HG03045 (cell line): ENCODE results near the gene AFG1L.

Experiments
- ATAC-seq: cut with Tn5 transposase; IDR thresholded peaks from one replicate; pipeline ENCODE4 v1.9.1; 2021; ENCODE audit warnings: mild to moderate bottlenecking, moderate library complexity; ENCODE audit not compliant: unreplicated experiment

The AFG1L gene

DNA sequence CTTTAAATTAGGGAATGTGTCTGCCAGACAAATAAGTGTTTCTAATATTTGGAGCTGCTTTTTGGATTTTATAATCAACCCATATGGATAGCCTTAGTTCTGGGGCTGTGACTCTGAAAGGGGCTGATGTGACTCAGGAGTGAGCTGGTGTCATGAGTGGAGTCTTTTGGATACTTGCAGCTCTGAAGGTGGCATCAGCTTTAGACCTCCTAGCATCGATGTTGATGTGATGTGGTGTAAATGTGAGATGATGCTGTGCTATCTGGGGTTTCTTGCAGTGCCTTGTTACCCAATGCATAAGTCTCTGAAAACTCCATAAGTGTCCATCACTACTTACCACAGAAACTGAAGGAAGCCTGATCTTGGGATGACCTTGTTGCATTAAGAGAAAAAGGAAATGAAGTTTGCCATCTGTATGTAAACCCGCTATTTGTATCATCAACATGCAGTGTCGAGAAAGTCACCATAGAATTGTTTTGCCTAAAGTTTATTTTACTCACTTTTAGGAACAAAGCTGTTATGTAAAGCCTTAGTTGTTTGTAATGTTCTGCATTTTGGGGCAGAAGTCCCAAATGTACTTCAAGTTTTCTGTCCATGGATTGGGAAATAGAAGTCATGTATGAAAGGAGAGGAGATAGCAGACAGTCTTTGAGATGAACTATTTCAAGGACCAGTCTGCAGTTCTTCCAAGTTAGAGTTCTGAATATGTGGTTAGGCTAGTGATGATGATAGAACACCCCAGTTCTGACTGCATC lies 273.9 kb downstream of the AFG1L start:
- no peak for ATAC-seq

DNA sequence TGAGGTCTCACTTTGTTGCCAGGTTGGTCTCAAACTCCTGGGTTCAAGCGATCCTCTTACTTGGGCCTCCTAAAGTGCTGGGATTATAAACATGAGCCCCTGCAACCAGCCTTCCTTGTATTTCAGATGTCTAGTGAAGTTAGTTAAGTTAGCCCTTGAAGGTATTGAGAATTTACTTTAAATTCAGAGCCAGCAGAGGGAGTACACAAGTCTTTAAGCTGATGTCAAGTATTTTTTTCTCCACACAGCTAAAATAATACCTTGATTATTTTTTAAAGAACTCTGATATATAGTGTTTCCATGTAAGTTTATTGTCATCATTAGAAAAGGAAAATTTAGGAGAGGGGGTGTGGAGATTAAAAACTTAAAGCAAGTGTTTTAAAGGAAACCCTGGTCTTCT lies 275.7 kb downstream of the AFG1L start:
- no peak for ATAC-seq

DNA sequence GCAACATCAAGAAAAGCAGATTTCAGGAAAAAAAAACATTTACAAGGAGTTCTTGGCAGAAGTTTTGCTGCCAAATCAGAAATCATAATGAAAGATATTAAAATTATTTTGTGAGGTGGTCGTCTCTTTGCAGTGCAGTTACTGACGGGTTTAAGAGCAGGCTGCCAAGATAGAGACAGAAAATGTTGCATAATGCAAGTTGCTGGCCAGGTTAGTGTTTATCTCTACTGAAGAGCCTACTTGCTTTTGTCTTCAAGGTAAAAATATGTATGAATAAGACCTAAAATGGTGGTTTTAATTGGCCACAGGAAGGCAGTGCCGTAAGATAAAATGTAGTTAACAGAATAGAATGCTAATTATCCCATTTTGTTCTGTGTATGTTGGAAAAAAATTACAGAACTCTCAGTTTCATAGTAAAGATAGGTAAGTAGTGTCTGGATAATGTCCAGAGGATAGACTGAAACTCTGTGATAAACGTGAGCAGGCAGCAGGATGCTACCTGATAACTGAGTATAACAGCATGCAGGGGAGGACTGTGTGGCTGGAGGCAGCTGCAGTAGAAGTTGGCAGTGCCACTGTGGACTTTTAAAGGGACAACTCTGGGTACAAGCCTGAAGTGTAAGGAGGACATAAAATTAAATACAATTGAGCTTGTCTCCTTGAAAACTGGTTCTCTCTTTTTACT lies 279.7 kb downstream of the AFG1L start:
- no peak for ATAC-seq
